GM21528 (cell line): ENCODE data around the gene RBMY1F.
"Not testable (repeated sequence)": the region's sequence is repeated elsewhere in the genome, so short reads cannot be mapped to it uniquely, and the experiment has no call there.

ENCODE experiments used
- ATAC-seq: cut with Tn5 transposase; IDR thresholded peaks from one replicate; pipeline ENCODE4 v1.9.1; 2021; ENCODE audit warnings: mild to moderate bottlenecking, moderate library complexity; ENCODE audit not compliant: unreplicated experiment, low FRiP score

Gene RBMY1F

DNA sequence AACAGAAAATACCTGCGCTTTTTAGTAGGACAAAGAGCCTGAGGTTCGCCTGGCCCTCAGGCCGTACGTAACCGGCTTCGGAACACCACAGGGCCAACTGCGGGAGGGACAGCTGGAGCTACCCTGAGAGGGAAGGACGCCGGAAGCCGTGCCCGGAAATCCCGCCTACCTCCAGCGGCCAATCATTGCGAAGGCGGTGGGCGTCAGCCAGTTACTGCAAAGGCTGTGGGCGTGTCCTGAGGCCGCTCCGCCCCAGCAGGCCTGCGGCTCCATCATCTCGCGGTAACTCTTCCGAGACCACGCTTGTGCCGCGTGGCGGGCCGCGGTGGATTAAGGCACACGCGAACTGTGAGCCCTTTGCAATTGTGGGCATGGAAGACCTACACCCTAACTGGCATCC lies at the start of gene RBMY1F:
Gene RBMY1F (minus strand): TSS at position 101 of the 400 bp plus-strand sequence. CDS start 1,954 bp downstream, outside the sequence.
- not testable (repeated sequence) for ATAC-seq

- ATAC-seq = not testable (repeated sequence)
Measured at GRCh38 chrY:22151144-22151543, 31.6 kb downstream of the RBMY1F start.

DNA sequence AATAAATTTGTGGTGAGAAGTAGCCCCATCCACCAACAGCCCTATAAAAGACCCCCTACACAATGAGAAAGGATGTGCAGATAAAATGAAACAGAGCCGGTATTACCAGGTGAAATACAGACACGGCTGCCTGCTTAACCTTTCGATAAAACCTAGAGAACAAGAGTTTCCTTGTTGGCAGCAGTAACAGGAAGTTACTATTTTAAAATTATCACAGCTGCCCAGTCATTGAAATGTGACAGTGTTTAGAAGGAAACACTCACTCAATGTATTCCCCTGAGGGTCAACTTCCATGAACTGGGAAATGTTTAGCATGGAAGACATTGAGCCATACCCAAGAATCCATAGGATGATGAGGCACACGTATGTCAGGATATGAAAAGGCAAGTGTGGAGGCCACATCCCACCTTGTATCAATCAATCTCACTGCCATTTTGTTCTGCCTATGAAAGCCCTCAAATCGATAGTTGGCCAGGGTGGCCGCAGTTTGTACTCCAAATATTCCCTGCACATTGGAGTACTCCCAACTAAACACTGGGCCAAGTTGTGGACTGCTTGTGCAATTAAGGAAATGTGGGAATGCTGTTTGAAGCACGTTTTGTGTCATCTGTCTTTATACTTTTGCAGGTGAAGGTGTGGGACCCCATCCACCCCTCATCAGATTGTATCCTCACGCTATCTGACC lies 41.6 kb downstream of the RBMY1F start:
- ATAC-seq = not testable (repeated sequence)

GRCh38 chrY:22134719-22135118 lies 48.0 kb downstream of the RBMY1F start:
- not testable (repeated sequence) for ATAC-seq

DNA sequence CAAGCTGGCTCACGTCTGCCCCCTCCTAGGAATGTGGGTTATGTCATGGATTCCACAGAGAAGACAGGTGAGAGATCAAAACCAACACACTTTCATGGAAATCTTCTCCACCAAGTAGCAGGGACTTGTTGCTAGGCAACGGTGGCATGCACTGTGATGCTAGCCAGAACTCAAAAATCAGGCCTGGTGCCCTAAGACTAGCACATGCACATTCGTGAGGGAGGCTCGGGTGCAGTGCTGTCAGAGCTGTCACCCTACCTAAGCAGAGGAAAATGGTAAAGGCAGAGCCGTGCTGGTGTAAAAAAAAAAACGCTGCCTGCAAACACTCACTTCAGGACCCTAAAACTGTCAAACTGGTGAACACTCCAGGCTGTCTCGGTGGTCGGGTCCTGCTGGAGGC lies 52.2 kb downstream of the RBMY1F start:
- not testable (repeated sequence) for ATAC-seq
